Colonic mucosa (tissue), 4 donors: ENCODE results near the gene MGMT. TPM values are rescaled to one million over a fixed set of nuclear protein-coding genes. Genes with fewer than 3 reads are reported as not detected.

ENCODE experiments used
- DNase-seq: peaks from one replicate; pipeline ENCODE4 v3.0.0-alpha.2; 2020
- H3K27ac ChIP-seq: fragments of 200-600 bp; one replicate; pipeline ENCODE4 v1.8.0; 2021
- H3K27me3 ChIP-seq: fragments of 200-600 bp; one replicate; pipeline ENCODE4 v1.8.0; 2021
- H3K36me3 ChIP-seq: fragments of 200-600 bp; one replicate; pipeline ENCODE4 v1.8.0; 2021
- H3K4me1 ChIP-seq: fragments of 200-600 bp; one replicate; pipeline ENCODE4 v1.8.0; 2021; ENCODE audit warnings: mild to moderate bottlenecking
- H3K4me3 ChIP-seq: fragments of 200-600 bp; one replicate; pipeline ENCODE4 v1.8.0; 2021
- H3K9ac ChIP-seq, 2 donors: one replicate each; pipeline ENCODE4 v1.7.0; 2013; ENCODE audit warnings: control low read depth in 2 of 2, low read depth in 2 of 2, low read length in 2 of 2
- H3K9me3 ChIP-seq: fragments of 200-600 bp; one replicate; pipeline ENCODE4 v1.8.0; 2021
- intact Hi-C: fragments of 100-400 bp; cut with DNase I; formaldehyde crosslinking; loops from one replicate; pipeline ENCODE4 v1.14.1; 2022
- total RNA-seq, 2 donors: library from RNA; stranded (reverse); fragmentation: NEBNext Ultra II Directional in 1 of 2; extraction: Animal tissue kit (Norgen Biotek cat#: 25700) in 1 of 2; gene quantifications; one replicate each; pipeline ENCODE4 v1.2.1, GENCODE V29; 2021
- TF ChIP-seq, protein P1 (sequence below): fragments of 200-600 bp; IDR thresholded peaks from one replicate; pipeline ENCODE4 v1.8.0; 2022; ENCODE audit warnings: antibody characterized with exemption, mild to moderate bottlenecking
- donor health status: healthy.
- donor health status: DM: no; HTN: no; CAD: no.
- donor health status: DM: no; HTN: no; CAD: no.

Gene MGMT
- total RNA-seq, 2 donors from 2014 or later: 17.5 to 18.2 TPM

DNA sequence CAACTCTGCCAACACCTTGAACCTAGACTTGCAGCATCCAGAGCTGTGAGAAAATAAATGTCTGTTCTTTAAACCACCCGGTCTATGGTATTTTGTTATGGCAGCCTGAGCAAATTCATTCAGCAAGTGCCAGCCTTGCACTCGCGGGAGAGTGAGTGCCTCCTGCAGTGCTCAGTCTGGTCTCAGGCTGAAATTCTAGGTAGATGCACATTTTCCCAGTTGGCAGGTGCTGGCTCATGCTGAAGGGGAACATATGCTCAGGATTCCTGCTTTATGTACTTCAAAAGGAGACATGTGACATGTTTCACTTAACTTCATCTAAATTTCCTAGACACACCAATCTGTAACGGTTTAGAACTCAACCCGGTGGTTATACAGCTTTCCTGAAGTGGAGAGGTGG lies 170.8 kb downstream of the MGMT start:
- H3K36me3 ChIP-seq: no peaks in the 10 kb centered on the region
- H3K9ac ChIP-seq: no peak overlapping the region
- TF ChIP-seq, protein P1, sequence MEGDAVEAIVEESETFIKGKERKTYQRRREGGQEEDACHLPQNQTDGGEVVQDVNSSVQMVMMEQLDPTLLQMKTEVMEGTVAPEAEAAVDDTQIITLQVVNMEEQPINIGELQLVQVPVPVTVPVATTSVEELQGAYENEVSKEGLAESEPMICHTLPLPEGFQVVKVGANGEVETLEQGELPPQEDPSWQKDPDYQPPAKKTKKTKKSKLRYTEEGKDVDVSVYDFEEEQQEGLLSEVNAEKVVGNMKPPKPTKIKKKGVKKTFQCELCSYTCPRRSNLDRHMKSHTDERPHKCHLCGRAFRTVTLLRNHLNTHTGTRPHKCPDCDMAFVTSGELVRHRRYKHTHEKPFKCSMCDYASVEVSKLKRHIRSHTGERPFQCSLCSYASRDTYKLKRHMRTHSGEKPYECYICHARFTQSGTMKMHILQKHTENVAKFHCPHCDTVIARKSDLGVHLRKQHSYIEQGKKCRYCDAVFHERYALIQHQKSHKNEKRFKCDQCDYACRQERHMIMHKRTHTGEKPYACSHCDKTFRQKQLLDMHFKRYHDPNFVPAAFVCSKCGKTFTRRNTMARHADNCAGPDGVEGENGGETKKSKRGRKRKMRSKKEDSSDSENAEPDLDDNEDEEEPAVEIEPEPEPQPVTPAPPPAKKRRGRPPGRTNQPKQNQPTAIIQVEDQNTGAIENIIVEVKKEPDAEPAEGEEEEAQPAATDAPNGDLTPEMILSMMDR: no peak
- no peaks in the 10 kb centered on the region for H3K27me3 ChIP-seq
- H3K4me3 ChIP-seq: no peak overlapping the region
- no peaks in the 10 kb centered on the region for H3K4me1 ChIP-seq
- H3K27ac ChIP-seq: no peak overlapping the region
- DNase-seq: no peak
- no peaks in the 10 kb centered on the region for H3K9me3 ChIP-seq
- intact Hi-C loops: no loop called here

DNA sequence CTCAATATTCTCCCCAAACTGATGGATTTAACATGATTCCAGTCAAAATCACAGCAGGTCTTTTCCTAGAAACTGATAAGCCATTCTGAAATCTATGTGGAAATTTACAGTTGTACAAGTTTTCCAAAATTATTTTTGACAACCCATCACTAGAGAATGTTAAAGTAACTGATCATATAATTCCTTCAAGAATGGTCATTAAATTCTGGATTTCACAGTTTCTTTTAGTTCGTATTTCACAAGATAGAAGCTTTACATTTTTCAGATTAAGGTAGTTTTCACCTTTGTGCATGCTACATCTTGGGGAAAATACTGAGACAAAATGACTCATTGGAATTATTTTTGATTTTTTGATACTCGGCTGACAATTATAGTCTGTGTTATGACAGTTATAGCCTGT lies 174.3 kb downstream of the MGMT start:
- H3K4me3 ChIP-seq: no peak overlapping the region

DNA sequence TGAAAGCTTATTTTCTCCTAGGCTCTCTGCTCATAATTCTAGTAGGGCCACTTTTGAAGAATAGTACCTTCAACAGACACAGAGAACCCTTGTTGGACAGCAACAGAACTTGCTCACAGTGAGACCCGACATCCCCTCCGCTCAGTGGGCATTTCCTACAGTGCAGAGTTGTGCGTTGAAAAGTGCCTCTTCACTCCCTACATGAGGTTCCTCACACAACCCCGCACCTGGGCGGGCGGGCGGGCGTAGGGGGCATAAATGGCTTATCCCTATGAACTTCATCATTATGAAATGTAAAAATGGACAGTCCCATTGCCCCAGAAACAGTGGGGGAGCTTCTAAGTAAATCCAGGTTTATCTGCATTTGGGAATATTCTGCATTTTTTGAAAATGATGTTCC lies 174.9 kb downstream of the MGMT start:
- H3K27me3 ChIP-seq: no peaks in the 10 kb centered on the region
- H3K9me3 ChIP-seq: no peaks in the 10 kb centered on the region
- no peak overlapping the region for H3K4me3 ChIP-seq
- no peaks in the 10 kb centered on the region for H3K4me1 ChIP-seq
- H3K9ac ChIP-seq: no peak overlapping the region
- intact Hi-C loops: no loop called here
- DNase-seq: no peak
- TF ChIP-seq, protein P1: no peak
- no peak overlapping the region for H3K27ac ChIP-seq
- no peaks in the 10 kb centered on the region for H3K36me3 ChIP-seq

More for the DNA sequence above, 174.3 kb downstream of the MGMT start:
- TF ChIP-seq, protein P1: no peak
- intact Hi-C loops: no loop called here
- Histone ChIP-seq H3K9ac (no peak overlapping the region), H3K9me3 (no peaks in the 10 kb centered on the region), H3K27me3 (no peaks in the 10 kb centered on the region), H3K4me1 (no peaks in the 10 kb centered on the region), H3K27ac (no peak overlapping the region), H3K36me3 (no peaks in the 10 kb centered on the region)
- no peak for DNase-seq

DNA sequence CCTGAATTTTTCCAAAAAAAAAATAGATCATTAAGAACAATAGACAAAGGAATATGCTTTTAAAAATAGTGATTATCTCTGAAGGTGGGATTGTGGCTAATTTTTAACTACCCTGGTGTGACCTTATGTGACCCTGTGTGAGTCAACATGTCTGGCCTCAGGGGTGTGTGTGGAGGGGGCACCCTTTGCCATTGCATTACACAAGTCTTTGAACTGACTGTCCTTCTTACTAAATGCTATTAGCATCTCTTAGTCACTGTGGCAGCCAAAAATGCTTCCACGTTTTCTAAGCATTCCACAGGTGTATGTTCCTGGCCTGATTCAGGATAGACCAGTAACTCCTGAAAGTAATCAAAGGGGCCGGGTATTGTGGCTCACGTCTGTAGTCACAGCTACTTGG lies 175.4 kb downstream of the MGMT start:
- H3K9me3 ChIP-seq: no peaks in the 10 kb centered on the region
- H3K4me3 ChIP-seq: no peak overlapping the region
- no peaks in the 10 kb centered on the region for H3K4me1 ChIP-seq
- no peaks in the 10 kb centered on the region for H3K36me3 ChIP-seq
- no peak overlapping the region for H3K27ac ChIP-seq
- TF ChIP-seq, protein P1: no peak
- no peaks in the 10 kb centered on the region for H3K27me3 ChIP-seq
- DNase-seq: no peak
- H3K9ac ChIP-seq: no peak overlapping the region
- intact Hi-C loops: no loop called here

DNA sequence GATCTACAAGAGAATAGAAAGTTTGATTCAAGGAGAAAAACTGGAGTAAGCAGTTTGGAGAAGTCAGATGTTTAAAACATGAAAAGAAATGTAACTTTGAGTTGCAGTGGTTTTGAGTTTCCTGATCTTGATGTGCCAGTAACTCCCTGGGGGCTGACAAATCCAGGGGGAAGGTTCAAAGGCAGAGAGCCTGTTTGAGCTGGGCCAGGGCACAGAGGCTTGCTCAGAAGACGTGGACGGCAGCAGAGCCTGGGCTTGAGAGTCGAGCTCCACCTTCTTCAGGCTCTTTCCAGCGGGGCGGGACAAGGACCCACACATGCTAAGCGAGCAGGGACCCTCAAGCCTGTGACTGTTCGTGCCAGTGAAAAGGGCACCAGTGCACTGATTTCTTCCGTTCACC lies 176.2 kb downstream of the MGMT start:
- Histone ChIP-seq H3K4me1 (no peaks in the 10 kb centered on the region), H3K9me3 (no peaks in the 10 kb centered on the region), H3K4me3 (no peak overlapping the region), H3K36me3 (no peaks in the 10 kb centered on the region), H3K9ac (no peak overlapping the region), H3K27ac (no peak overlapping the region), H3K27me3 (no peaks in the 10 kb centered on the region)
- TF ChIP-seq, protein P1: no peak
- DNase-seq: no peak
- intact Hi-C loops: no loop called here

DNA sequence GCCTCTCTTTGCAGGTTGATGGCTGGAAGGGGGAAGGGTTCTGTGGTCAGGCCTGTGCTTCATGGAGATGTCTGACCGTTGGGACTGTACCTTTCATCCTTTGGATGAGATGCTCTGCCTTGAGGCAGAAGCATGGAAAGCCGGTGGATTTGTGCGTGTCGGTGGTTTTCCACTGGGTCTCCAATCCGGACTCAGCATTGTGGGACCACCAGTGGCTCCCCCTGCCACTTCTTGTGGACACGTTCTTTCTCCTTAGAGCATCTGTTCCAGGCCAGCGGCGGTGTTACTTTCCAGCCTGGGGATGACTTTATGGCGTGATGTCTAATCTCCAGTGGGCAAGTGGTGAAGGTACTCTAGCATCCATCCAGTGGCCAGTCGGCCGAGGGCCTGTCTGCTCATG lies 178.4 kb downstream of the MGMT start:
- no peaks in the 10 kb centered on the region for H3K9me3 ChIP-seq
- no peak for DNase-seq
- intact Hi-C loops: no loop called here
- TF ChIP-seq, protein P1: no peak
- no peak overlapping the region for H3K27ac ChIP-seq
- H3K36me3 ChIP-seq: no peaks in the 10 kb centered on the region
- H3K27me3 ChIP-seq: no peaks in the 10 kb centered on the region
- H3K4me1 ChIP-seq: no peaks in the 10 kb centered on the region
- no peak overlapping the region for H3K4me3 ChIP-seq
- no peak overlapping the region for H3K9ac ChIP-seq
